GM12872 (cell line): ENCODE measurements around the gene UBP1.

ENCODE experiments used
- TF ChIP-seq, protein P1 (sequence below): IDR thresholded peaks from 3 replicates; pipeline ENCODE4 v1.5.1; 2011; ENCODE audit warnings: low read depth, mild to moderate bottlenecking, low read length, moderate library complexity; ENCODE audit not compliant: insufficient read depth

UBP1 gene

DNA sequence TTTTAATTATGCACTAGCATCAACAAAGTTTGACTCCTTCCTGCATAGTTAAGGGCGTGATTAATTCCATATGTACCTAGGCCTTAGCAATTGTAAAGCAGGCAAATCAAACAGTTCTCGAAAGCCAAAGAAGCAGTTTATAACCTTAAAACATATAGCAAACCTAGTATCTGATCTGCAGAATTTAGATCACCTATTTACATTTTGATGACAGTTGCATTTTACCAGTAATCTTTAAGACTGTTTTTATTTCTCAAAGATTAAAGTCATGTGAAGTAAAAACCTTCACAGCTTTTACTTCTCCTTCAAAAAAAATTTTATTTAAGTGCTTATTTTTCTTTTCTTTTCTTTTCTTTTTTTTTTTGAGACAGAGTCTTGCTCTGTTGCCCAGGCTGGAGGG is 20.9 kb upstream of the UBP1 start:
- TF ChIP-seq, protein P1, sequence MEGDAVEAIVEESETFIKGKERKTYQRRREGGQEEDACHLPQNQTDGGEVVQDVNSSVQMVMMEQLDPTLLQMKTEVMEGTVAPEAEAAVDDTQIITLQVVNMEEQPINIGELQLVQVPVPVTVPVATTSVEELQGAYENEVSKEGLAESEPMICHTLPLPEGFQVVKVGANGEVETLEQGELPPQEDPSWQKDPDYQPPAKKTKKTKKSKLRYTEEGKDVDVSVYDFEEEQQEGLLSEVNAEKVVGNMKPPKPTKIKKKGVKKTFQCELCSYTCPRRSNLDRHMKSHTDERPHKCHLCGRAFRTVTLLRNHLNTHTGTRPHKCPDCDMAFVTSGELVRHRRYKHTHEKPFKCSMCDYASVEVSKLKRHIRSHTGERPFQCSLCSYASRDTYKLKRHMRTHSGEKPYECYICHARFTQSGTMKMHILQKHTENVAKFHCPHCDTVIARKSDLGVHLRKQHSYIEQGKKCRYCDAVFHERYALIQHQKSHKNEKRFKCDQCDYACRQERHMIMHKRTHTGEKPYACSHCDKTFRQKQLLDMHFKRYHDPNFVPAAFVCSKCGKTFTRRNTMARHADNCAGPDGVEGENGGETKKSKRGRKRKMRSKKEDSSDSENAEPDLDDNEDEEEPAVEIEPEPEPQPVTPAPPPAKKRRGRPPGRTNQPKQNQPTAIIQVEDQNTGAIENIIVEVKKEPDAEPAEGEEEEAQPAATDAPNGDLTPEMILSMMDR = no peak

DNA sequence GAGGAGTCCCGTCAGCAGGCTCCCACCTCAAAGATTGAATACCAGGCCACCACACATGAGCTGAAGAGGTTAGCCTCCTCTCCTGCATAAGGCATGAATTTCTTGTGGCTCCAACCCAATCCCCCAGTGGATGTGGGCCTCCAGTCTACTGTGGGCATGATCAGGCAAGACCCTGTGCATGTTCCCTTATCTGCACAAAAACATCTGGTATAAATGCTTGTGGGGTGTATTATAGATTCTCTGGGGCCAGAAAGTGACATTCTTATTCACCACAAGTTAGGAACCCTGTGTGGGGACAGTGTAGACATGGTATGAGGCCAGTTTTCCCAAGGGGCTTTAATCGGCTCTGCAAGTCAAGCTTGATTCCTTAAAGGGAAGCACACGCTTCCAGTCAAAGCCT is 18.2 kb upstream of the UBP1 start:
- TF ChIP-seq, protein P1 = no peak

DNA sequence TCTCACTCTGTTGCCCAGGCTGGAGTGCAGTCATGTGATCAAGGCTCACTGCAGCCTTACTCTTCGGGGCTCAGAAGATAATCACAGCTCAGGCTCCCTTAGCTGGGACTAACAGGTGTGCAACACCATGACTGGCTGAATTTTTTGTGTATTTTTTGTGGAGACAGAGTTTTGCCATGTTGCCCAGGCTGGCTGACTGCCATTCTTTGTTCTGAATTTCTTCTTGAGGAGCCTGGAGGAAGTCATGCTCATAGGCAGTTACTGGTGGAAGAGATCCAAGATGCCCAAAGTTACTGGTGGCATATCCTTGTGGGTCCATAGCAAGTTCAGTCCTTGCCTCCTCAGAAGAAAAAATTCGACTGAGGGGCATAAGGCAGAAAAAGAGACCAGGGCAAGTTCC is 16.6 kb upstream of the UBP1 start:
- TF ChIP-seq, protein P1 = no peak

- TF ChIP-seq, protein P1 = no peak
Observed at GRCh38 chr3:33453331-33453761, 13.1 kb upstream of the UBP1 start.

DNA sequence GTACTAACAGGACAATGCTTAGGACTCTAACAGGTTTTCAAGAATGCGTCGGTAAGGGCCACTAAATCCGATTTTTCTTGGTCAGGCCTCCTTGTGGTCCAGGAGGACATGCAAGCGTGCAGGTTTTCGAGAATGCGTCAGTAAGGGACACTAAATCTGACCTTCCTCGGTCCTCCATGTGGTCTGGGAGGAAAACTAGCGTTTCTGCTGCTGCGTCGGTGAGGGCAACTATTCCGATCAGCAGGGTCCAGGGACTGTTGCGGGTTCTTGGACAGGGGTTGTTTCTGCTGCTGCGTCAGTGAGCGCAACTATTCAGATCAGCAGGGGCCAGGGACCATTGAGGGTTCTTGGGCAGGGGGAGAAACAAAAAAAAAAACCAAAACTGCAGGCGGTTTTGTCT is 7.8 kb upstream of the UBP1 start:
- TF ChIP-seq, protein P1 = no peak

GRCh38 chr3:33442190-33442589 is 2.0 kb upstream of the UBP1 start:
- TF ChIP-seq, protein P1 = no peak

DNA sequence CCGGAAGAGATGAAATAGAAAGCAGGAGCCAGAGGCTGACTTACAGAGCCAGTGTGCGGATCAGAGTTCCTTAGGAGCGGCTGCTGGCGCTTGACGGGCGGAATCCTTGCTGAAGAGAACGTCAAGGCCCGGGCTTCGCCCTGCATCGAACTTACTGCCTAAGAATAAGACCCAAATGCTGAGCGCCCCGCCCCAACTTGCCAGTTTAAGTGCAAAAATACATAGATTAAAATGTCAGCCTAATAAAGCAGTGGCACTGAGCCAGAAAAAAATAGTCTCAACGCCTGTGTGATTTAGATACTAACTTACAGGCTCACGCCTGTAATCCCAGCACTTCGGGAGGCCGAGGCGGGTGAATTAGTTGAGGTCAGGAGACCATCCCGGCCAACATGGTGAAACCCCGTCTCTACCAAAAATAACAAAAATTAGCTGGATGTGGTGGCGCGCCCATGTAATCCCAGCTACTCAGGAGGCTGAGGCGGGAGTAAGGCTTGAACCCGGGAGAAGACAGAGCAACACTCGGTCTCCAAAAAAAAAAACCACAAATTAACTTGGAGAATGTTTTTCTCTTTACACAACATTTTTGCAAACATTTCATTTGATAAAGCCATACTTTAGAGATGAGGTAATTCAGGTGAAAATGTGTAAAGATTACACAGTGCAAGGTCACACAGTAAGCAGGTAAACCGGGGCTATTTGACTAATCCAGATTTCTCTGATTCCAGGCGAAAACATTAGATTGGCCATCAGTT is 1.2 kb upstream of the UBP1 start:
- TF ChIP-seq, protein P1 = no peak
